K562 (cell line): ENCODE results near the gene FSIP2. TPM values are rescaled to one million over a fixed set of nuclear protein-coding genes. Genes with fewer than 3 reads are reported as not detected.

ENCODE experiments used
- ATAC-seq: fragments of 200-7000 bp; cut with Tn5 transposase; 3 replicates; pipeline ENCODE4 v1.9.1; 2020; ENCODE audit warnings: moderate library complexity
- BruUV-seq: library from RNA; stranded (reverse); fragments of 400-500 nt; replicated peaks from 2 replicates; lab custom pipeline; 2021; lab: Mats Ljungman, UMichigan
- CTCF ChIA-PET: fragments of 300-600 bp; formaldehyde crosslinking; extraction: SDS; loops from one replicate; lab custom pipeline; 2021; ENCODE audit warnings: low intra/inter-chr PET ratio; lab: Yijun Ruan, JAX
- POLR2A ChIA-PET: fragments of 300-600, 350-650 bp; sonication (Branson Sonifier 250); formaldehyde crosslinking; extraction: SDS; loops from one replicate; lab custom pipeline; 2021; ENCODE audit warnings: antibody characterized with exemption, inconsistent platforms; lab: Yijun Ruan, JAX
- DNase-seq, 4 experiments: peaks; one replicate each; pipeline versions ENCODE4 v3.0.0 to v3.0.0-alpha.2; 2011 to 2018; ENCODE audit warnings: low spot score in 3 of 4, mixed read lengths in 3 of 4; ENCODE audit errors: extremely low read depth in 1 of 4
- FAIRE-seq: peaks from 2 replicates; lab custom pipeline; 2011; peaks lifted over from hg19 to GRCh38; lab: Jason Lieb, UNC
- H2AFZ ChIP-seq: 2 replicates; pipeline ENCODE4 v1.6.0; 2011; ENCODE audit warnings: low read depth, low read length, control low read depth, inconsistent platforms
- H3K27ac ChIP-seq: fragments of 200-600 bp; 3 replicates; pipeline ENCODE4 v1.8.0; 2011; ENCODE audit warnings: low read depth, mild to moderate bottlenecking, control low read depth, inconsistent platforms, low read length, moderate library complexity, mixed read lengths; ENCODE audit errors: extremely low read depth
- H3K27me3 ChIP-seq, 2 experiments: fragments of 300-600 bp in 1 of 2; 2 replicates in 1 of 2; 3 replicates in 1 of 2; pipeline versions ENCODE4 v1.6.0 to v1.8.0; 2011; ENCODE audit warnings: inconsistent platforms in 2 of 2, low read length in 2 of 2, mild to moderate bottlenecking in 1 of 2, mixed read lengths in 1 of 2, moderate library complexity in 1 of 2; ENCODE audit not compliant: control insufficient read depth in 2 of 2, insufficient read depth in 2 of 2
- H3K36me3 ChIP-seq: fragments of 300-600 bp; 3 replicates; pipeline ENCODE4 v1.8.0; 2011; ENCODE audit warnings: mild to moderate bottlenecking, low read length, inconsistent platforms; ENCODE audit not compliant: control insufficient read depth, insufficient read depth
- H3K4me1 ChIP-seq, 2 experiments: fragments of 200-600 bp in 1 of 2; replicated peaks in 1 of 2; 2 replicates in 1 of 2; 3 replicates in 1 of 2; pipeline versions ENCODE4 v1.5.1 to v1.8.0; 2011; ENCODE audit warnings: inconsistent platforms in 2 of 2, low read length in 2 of 2, mild to moderate bottlenecking in 1 of 2, mixed read lengths in 1 of 2, moderate library complexity in 1 of 2; ENCODE audit not compliant: control insufficient read depth in 2 of 2, insufficient read depth in 2 of 2
- H3K4me2 ChIP-seq: 2 replicates; pipeline ENCODE4 v1.6.1; 2011; ENCODE audit warnings: low read length, control low read depth, inconsistent platforms, mixed read lengths; ENCODE audit not compliant: insufficient read depth
- H3K4me3 ChIP-seq: fragments of 200-600 bp; sonication (generic), shearing (Covaris generic); 2 replicates; pipeline ENCODE4 v1.5.1; 2016; ENCODE audit warnings: control low read depth, inconsistent platforms
- H3K79me2 ChIP-seq: fragments of 200-600 bp; 3 replicates; pipeline ENCODE4 v1.8.0; 2011; ENCODE audit warnings: low read length, inconsistent platforms; ENCODE audit not compliant: control insufficient read depth, insufficient read depth
- H3K9ac ChIP-seq, 2 experiments: 2 replicates each; pipeline versions ENCODE4 v1.6.0 to v1.6.1; 2011; ENCODE audit warnings: low read depth in 2 of 2, low read length in 2 of 2, control low read depth in 1 of 2, inconsistent platforms in 1 of 2, mild to moderate bottlenecking in 1 of 2, mixed read lengths in 1 of 2; ENCODE audit not compliant: insufficient read depth in 1 of 2
- H3K9me1 ChIP-seq: one replicate; pipeline ENCODE4 v1.6.0; 2011; ENCODE audit warnings: inconsistent platforms, mild to moderate bottlenecking, low read length, moderate library complexity; ENCODE audit not compliant: control insufficient read depth, insufficient read depth
- H3K9me3 ChIP-seq: replicated peaks from 2 replicates; pipeline ENCODE4 v1.5.1; 2011; ENCODE audit warnings: low read depth, low read length, inconsistent platforms; ENCODE audit not compliant: control insufficient read depth, insufficient read depth
- H4K20me1 ChIP-seq: replicated peaks from 2 replicates; pipeline ENCODE4 v1.6.1; 2011; ENCODE audit warnings: low read length, inconsistent platforms, mixed read lengths; ENCODE audit not compliant: control insufficient read depth, insufficient read depth
- ARNT ChIP-seq, 2 experiments: fragments of 450-650 bp; IDR thresholded peaks; 2 replicates each; pipeline ENCODE4 v1.6.1; 2016; ENCODE audit warnings: mild to moderate bottlenecking in 1 of 2
- CREBBP ChIP-seq: IDR thresholded peaks from one replicate; pipeline ENCODE4 v1.6.1; 2012; ENCODE audit warnings: low read depth, mild to moderate bottlenecking, control low read depth, inconsistent platforms, low read length
- DIDO1 ChIP-seq: fragments of 450-650 bp; IDR thresholded peaks from 2 replicates; pipeline ENCODE4 v1.6.1; 2016; ENCODE audit warnings: low read depth, missing biosample characterization, missing genetic modification characterization
- EZH2 ChIP-seq: IDR thresholded peaks from 2 replicates; pipeline ENCODE4 v1.6.1; 2012; ENCODE audit warnings: low read depth, mild to moderate bottlenecking, inconsistent platforms, low read length, borderline replicate concordance
- GATA2 ChIP-seq: sonication (generic); formaldehyde crosslinking; IDR thresholded peaks from 2 replicates; pipeline ENCODE4 v1.4.0; 2020; ENCODE audit warnings: mild to moderate bottlenecking, missing genetic modification reagents
- MCM5 ChIP-seq: fragments of 450-650 bp; IDR thresholded peaks from 2 replicates; pipeline ENCODE4 v1.6.1; 2016; ENCODE audit warnings: low read depth
- POLR2AphosphoS2 ChIP-seq: IDR thresholded peaks from 2 replicates; pipeline ENCODE4 v1.6.1; 2012; ENCODE audit warnings: low read length, improper control_type of control experiment
- POLR2G ChIP-seq: fragments of 200-400 bp; formaldehyde crosslinking; IDR thresholded peaks from 2 replicates; pipeline ENCODE4 v1.6.1; 2017; ENCODE audit warnings: low read depth, mild to moderate bottlenecking, antibody characterized with exemption, low read length, moderate library complexity
- RFX7 ChIP-seq: fragments of 250-450 bp; sonication (Bioruptor Pico); IDR thresholded peaks from 2 replicates; pipeline ENCODE4 v1.5.1; 2021; ENCODE audit warnings: mild to moderate bottlenecking
- SNIP1 ChIP-seq: fragments of 450-650 bp; IDR thresholded peaks from 2 replicates; pipeline ENCODE4 v1.7.1; 2017; ENCODE audit warnings: low read depth, mild to moderate bottlenecking
- TCFL5 ChIP-seq: fragments of 250-450 bp; sonication (Bioruptor Pico); conservative IDR thresholded peaks from 2 replicates; pipeline ENCODE4 v1.6.1; 2021; ENCODE audit warnings: mild to moderate bottlenecking, moderate library complexity, matching md5 sums
- ZNF146 ChIP-seq: IDR thresholded peaks from one replicate; pipeline ENCODE4 v1.6.1; 2018; ENCODE audit warnings: missing compliant biosample characterization; ENCODE audit not compliant: unreplicated experiment
- ZNF274 ChIP-seq: IDR thresholded peaks from 2 replicates; pipeline ENCODE4 v1.6.1; 2011; ENCODE audit warnings: low read depth, mild to moderate bottlenecking, low read length, moderate library complexity, borderline replicate concordance
- ZNF586 ChIP-seq: fragments of 450-650 bp; formaldehyde crosslinking; conservative IDR thresholded peaks from 2 replicates; pipeline ENCODE4 v1.4.0; 2020; ENCODE audit warnings: mild to moderate bottlenecking, moderate library complexity
- ZNF764 ChIP-seq: fragments of 250-450 bp; sonication (Bioruptor Pico); IDR thresholded peaks from 2 replicates; pipeline ENCODE4 v1.4.0; 2020; ENCODE audit warnings: low read depth, mild to moderate bottlenecking, moderate library complexity
- ZNF780A ChIP-seq: fragments of 250-450 bp; sonication (Bioruptor Pico); IDR thresholded peaks from 2 replicates; pipeline ENCODE4 v1.5.0; 2021; ENCODE audit warnings: mild to moderate bottlenecking
- ZNF79 ChIP-seq: fragments of 250-450 bp; sonication (Bioruptor Pico); IDR thresholded peaks from 2 replicates; pipeline ENCODE4 v1.4.0; 2020; ENCODE audit warnings: low read depth, mild to moderate bottlenecking, moderate library complexity
- WGBS: fragments of 100-300 bp; shearing (Covaris generic); methylation state at CpG from one replicate; pipeline ENCODE4 v1.1.6; 2016; ENCODE audit warnings: low coverage, mixed read lengths; ENCODE audit not compliant: insufficient coverage; ENCODE audit errors: missing lambda C conversion rate; 5-methylcytosine and 5-hydroxymethylcytosine counted together
- in situ Hi-C: fragments of 300-500 bp; cut with MboI; formaldehyde crosslinking; loops from 4 replicates; pipeline ENCODE4 v1.15.0; 2018; ENCODE audit warnings: inconsistent platforms, mixed read lengths
- intact Hi-C: fragments of 100-400 bp; cut with micrococcal nuclease; formaldehyde crosslinking; loops from 2 replicates; pipeline ENCODE4 v1.14.2; 2022
- polyA plus RNA-seq, 8 experiments: library from polyadenylated mRNA; depleted of rRNA in 4 of 8; stranded (reverse) in 5 of 8; unstranded in 3 of 8; fragments of >200 nt; fragmentation: Nextera tagmentation in 2 of 8; fragmentation: Illumina TruSeq in 1 of 8; extraction: Ambion mirVana in 2 of 8; extraction: Trizol in 1 of 8; gene quantifications; 2 replicates each; pipeline versions ENCODE4 v1.2.1 to v1.2.3, GENCODE V29; 2011 to 2014; ENCODE audit warnings: inconsistent platforms in 1 of 8, missing spikeins in 1 of 8
- total RNA-seq, 7 experiments: library from RNA; depleted of rRNA in 6 of 7; stranded (reverse); fragments of >200 nt in 6 of 7; fragmentation: Illumina TruSeq in 2 of 7; extraction: Trizol in 2 of 7; gene quantifications; 2 replicates each; pipeline versions ENCODE4 v1.2.1 to v1.2.3, GENCODE V29; 2011 to 2021; ENCODE audit warnings: low replicate concordance in 1 of 7
- TF ChIP-seq, protein P1 (sequence below): fragments of 450-650 bp; conservative IDR thresholded peaks from 2 replicates; pipeline ENCODE4 v1.6.1; 2016; ENCODE audit warnings: missing genetic modification characterization, low read depth, mild to moderate bottlenecking, missing compliant biosample characterization, moderate library complexity

The FSIP2 gene
- total and polyA plus RNA-seq, 9 of the 15 experiments (the other 6 are each of a cell fraction or from before 2014, with no cell fraction given), result 0.01 to 0.04 TPM; not detected in 7

- CTCF ChIA-PET, result no interaction called here
- H3K4me3 ChIP-seq, result no peak overlapping the region
- in situ Hi-C loops (no loop called here), intact Hi-C loops (no loop called here)
- TF ChIP-seq RFX7 (CRISPR knock-in tag) (no peak), EZH2 (no peak), ZNF79 (CRISPR knock-in tag) (no peak), ZNF146 (no peak), POLR2AphosphoS2 (no peak), ARNT (IDR thresholded peaks at IDR 0.05) (no peak), ZNF274 (no peak), TCFL5 (CRISPR knock-in tag) (no peak), ZNF586 (CRISPR knock-in tag) (no peak), GATA2 (no peak), CREBBP (no peak), DIDO1 (no peak), ZNF780A (CRISPR knock-in tag) (no peak), SNIP1 (no peak), POLR2G (no peak), MCM5 (no peak), ZNF764 (no peak)
- TF ChIP-seq, protein P1, sequence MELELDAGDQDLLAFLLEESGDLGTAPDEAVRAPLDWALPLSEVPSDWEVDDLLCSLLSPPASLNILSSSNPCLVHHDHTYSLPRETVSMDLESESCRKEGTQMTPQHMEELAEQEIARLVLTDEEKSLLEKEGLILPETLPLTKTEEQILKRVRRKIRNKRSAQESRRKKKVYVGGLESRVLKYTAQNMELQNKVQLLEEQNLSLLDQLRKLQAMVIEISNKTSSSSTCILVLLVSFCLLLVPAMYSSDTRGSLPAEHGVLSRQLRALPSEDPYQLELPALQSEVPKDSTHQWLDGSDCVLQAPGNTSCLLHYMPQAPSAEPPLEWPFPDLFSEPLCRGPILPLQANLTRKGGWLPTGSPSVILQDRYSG (tag), result no peak
- H3K4me1 ChIP-seq, result no peaks in the 10 kb centered on the region
- H4K20me1 ChIP-seq, result no peaks in the 10 kb centered on the region
- no peak overlapping the region for H3K27ac ChIP-seq
- POLR2A ChIA-PET, result no interaction called here
- no peaks in the 10 kb centered on the region for H3K9me1 ChIP-seq
- no TSS peak for BruUV-seq
- no peaks in the 10 kb centered on the region for H3K79me2 ChIP-seq
- H3K9me3 ChIP-seq, result no peaks in the 10 kb centered on the region
- no peak for DNase-seq
- WGBS, result 2% methylated on average over 3 of the region's 3 CpGs
- no peaks in the 10 kb centered on the region for H3K27me3 ChIP-seq
- H2AFZ ChIP-seq, result no peak overlapping the region
- H3K4me2 ChIP-seq, result no peak overlapping the region
- H3K9ac ChIP-seq, result no peak overlapping the region
- FAIRE-seq, result no peak
- no peak for ATAC-seq
- H3K36me3 ChIP-seq, result no peaks in the 10 kb centered on the region
These were observed 89.7 kb downstream of the FSIP2 start for GRCh38 chr2:185828326-185828725.
